Peyer's patch (tissue), 4 donors: Measurements from ENCODE around the gene TNFAIP8L2. TPM values are rescaled to one million over a fixed set of nuclear protein-coding genes. Genes with fewer than 3 reads are reported as not detected.

Experiments used
- DNase-seq, 3 donors: peaks; one replicate each; pipeline ENCODE4 v3.0.0-alpha.2; 2017 to 2019
- H3K27ac ChIP-seq, 4 donors: fragments of 200-600 bp; sonication (generic); one replicate each; pipeline ENCODE4 v1.5.1; 2016 to 2019
- H3K27me3 ChIP-seq, 2 donors: fragments of 200-600 bp; sonication (generic); one replicate each; pipeline ENCODE4 v1.5.1; 2019
- H3K36me3 ChIP-seq, 3 donors: fragments of 200-600 bp; sonication (generic); one replicate each; pipeline ENCODE4 v1.5.1; 2016 to 2019
- H3K4me1 ChIP-seq, 4 donors: fragments of 200-600 bp; sonication (generic); one replicate each; pipeline ENCODE4 v1.5.1; 2016 to 2019
- H3K4me3 ChIP-seq, 4 donors: fragments of 200-600 bp; sonication (generic); 1 replicate in 3 of 4; 2 replicates in 1 of 4; pipeline ENCODE4 v1.5.1; 2016 to 2019; ENCODE audit warnings: mild to moderate bottlenecking in 1 of 4
- H3K9me3 ChIP-seq, 4 donors: fragments of 200-600 bp; sonication (generic); one replicate each; pipeline ENCODE4 v1.5.1; 2016 to 2019; ENCODE audit warnings: mild to moderate bottlenecking in 1 of 4
- POLR2A ChIP-seq, 2 donors: fragments of 450-650 bp; IDR thresholded peaks; one replicate each; pipeline ENCODE4 v1.5.1; 2017; ENCODE audit warnings: antibody characterized with exemption in 2 of 2, mild to moderate bottlenecking in 2 of 2, moderate library complexity in 2 of 2
- total RNA-seq, 4 donors: library from RNA; depleted of rRNA; stranded (reverse); fragments of >200 nt; gene quantifications; one replicate each; pipeline ENCODE4 v1.1.0, GENCODE V29; 2016
- TF ChIP-seq, protein P1 (sequence below), 6 experiments: fragments of 450-650 bp in 4 of 6; fragments of 200-600 bp in 2 of 6; sonication (generic) in 1 of 6; IDR thresholded peaks; one replicate each; pipeline ENCODE4 v1.5.1; 2017 to 2019; ENCODE audit warnings: antibody characterized with exemption in 6 of 6, mild to moderate bottlenecking in 3 of 6, moderate library complexity in 1 of 6

Gene TNFAIP8L2
- total RNA-seq, 4 donors from 2014 or later: 4.0 to 6.6 TPM; not detected in 2

DNA sequence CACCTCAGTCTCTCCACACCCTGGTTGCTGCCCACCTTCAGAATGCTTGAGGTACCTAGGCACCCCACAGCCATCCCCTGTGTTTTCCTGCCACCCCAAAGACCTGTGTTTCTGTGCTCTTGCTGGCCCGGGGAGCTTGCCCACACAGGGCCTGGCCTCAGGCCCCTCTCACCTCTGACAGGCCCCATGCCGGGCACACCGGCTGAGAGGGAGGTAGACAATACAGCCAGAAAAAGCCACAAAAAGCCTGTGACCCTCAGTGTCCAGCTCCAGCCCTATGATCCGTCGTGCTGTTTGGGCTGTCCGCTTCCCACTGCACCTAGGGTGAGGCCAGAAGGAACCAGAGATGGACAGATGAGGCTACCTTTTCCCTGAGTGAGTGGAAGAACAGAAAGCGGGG, 21.5 kb upstream of the TNFAIP8L2 start:
- DNase-seq: no peak
- Histone ChIP-seq H3K36me3 (peaks cover 0 to 13% (median 0%) of the 10 kb centered on the region in 3 donors), H3K27me3 (no peaks in the 10 kb centered on the region), H3K27ac (no peak overlapping the region), H3K9me3 (no peaks in the 10 kb centered on the region), H3K4me1 (peaks cover 0 to 8% (median 3%) of the 10 kb centered on the region in 4 donors), H3K4me3 (no peak overlapping the region)
- TF ChIP-seq POLR2A (IDR thresholded peaks at IDR 0.05): no peak
- TF ChIP-seq, protein P1, sequence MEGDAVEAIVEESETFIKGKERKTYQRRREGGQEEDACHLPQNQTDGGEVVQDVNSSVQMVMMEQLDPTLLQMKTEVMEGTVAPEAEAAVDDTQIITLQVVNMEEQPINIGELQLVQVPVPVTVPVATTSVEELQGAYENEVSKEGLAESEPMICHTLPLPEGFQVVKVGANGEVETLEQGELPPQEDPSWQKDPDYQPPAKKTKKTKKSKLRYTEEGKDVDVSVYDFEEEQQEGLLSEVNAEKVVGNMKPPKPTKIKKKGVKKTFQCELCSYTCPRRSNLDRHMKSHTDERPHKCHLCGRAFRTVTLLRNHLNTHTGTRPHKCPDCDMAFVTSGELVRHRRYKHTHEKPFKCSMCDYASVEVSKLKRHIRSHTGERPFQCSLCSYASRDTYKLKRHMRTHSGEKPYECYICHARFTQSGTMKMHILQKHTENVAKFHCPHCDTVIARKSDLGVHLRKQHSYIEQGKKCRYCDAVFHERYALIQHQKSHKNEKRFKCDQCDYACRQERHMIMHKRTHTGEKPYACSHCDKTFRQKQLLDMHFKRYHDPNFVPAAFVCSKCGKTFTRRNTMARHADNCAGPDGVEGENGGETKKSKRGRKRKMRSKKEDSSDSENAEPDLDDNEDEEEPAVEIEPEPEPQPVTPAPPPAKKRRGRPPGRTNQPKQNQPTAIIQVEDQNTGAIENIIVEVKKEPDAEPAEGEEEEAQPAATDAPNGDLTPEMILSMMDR (IDR thresholded peaks at IDR 0.05): no peak

DNA sequence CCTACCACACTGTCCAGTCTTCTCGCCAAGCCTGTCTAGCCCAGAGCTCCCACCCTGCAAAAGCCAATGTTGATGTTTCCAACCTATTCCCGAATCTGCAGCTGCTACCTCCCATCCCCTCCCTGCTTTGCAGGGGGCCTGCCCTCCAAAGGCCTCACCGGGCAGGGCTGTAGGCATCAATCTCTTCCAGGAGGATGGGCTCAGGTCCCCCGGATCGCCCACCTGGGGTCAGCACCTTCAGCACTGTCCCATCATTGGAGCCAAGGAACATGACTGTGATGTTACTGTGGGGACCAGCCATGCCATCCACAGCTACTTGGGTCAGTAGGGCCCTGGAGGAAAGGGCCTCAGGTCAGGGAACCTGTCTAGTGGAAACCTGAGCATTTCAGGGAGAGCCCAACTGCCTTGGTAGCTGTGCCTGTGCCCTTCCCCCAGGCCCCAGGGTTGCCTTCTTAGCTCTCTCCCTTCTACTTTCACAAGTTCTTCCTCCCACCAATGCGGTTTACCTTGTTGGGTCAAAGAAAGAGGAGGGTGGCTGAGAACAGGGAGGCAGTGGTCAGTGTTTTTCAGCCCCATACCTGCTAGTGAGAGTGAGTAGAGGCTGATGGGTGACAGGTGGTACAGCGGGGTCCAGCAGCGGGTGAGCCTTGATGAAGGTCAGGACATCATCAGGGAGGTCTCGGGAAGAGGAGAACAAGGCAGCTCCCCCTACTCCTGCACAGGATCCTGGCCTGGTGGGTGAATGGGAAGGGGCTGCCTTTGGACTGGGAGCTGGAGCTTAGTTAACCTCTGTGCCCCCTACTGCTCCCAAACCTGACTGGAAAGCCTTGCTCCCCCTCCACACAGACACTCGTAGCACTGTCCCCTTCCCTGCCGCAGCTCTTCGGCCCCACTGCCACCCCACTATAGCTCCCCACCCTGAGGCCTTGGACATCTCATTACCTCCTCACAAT, 20.7 kb upstream of the TNFAIP8L2 start:
- DNase-seq: no peak
- H3K27ac ChIP-seq: no peak overlapping the region
- H3K27me3 ChIP-seq: no peaks in the 10 kb centered on the region
- peaks cover 0 to 13% (median 0%) of the 10 kb centered on the region in 3 donors for H3K36me3 ChIP-seq
- peaks cover 0 to 8% (median 3%) of the 10 kb centered on the region in 4 donors for H3K4me1 ChIP-seq
- H3K4me3 ChIP-seq: no peak overlapping the region
- TF ChIP-seq, protein P1 (IDR thresholded peaks at IDR 0.05): no peak
- TF ChIP-seq POLR2A (IDR thresholded peaks at IDR 0.05): no peak
- no peaks in the 10 kb centered on the region for H3K9me3 ChIP-seq

- H3K9me3 ChIP-seq: no peaks in the 10 kb centered on the region
- no peak overlapping the region for H3K4me3 ChIP-seq
- no peak for DNase-seq
- TF ChIP-seq, protein P1 (IDR thresholded peaks at IDR 0.05): no peak
- no peak for TF ChIP-seq POLR2A (IDR thresholded peaks at IDR 0.05)
- no peaks in the 10 kb centered on the region for H3K27me3 ChIP-seq
- no peaks in the 10 kb centered on the region for H3K4me1 ChIP-seq
- peaks cover 0 to 13% (median 0%) of the 10 kb centered on the region in 3 donors for H3K36me3 ChIP-seq
- no peak overlapping the region for H3K27ac ChIP-seq
Measured at GRCh38 chr1:151137789-151138188, 18.7 kb upstream of the TNFAIP8L2 start.

GRCh38 chr1:151142411-151143056, 13.9 kb upstream of the TNFAIP8L2 start:
- Histone ChIP-seq H3K4me3 (no peak overlapping the region), H3K9me3 (no peaks in the 10 kb centered on the region), H3K4me1 (peaks cover 0 to 26% (median 0%) of the 10 kb centered on the region in 4 donors), H3K27me3 (no peaks in the 10 kb centered on the region), H3K27ac (no peak overlapping the region), H3K36me3 (no peaks in the 10 kb centered on the region)
- DNase-seq: no peak
- no peak for TF ChIP-seq POLR2A (IDR thresholded peaks at IDR 0.05)
- TF ChIP-seq, protein P1 (IDR thresholded peaks at IDR 0.05): no peak

DNA sequence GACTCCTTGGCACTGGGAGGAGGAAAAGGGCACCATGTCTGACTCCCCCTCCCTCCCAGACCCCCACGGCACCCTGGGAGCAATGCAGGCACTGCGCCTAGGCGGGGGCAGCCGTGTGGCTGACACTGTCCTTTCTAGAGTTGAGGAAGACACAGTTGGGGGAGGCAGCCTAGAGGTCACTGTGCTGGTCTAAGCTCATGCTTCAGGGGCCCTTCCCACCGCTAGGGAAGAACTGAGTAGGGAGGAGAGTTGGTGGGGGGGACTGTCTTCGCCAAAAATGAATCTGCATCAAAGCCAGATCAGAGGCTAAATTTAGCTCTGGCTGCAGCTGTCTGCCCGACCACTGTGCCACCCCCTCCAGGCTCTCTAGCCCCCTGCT, 13.4 kb upstream of the TNFAIP8L2 start:
- Histone ChIP-seq H3K9me3 (no peaks in the 10 kb centered on the region), H3K27ac (no peak overlapping the region), H3K4me1 (peaks cover 0 to 30% (median 0%) of the 10 kb centered on the region in 4 donors), H3K36me3 (no peaks in the 10 kb centered on the region), H3K27me3 (no peaks in the 10 kb centered on the region), H3K4me3 (no peak overlapping the region)
- no peak for DNase-seq
- TF ChIP-seq, protein P1 (IDR thresholded peaks at IDR 0.05): no peak
- no peak for TF ChIP-seq POLR2A (IDR thresholded peaks at IDR 0.05)
